ENCODE data around the gene SLC30A7. TPM values are rescaled to one million over a fixed set of nuclear protein-coding genes. Genes with fewer than 3 reads are reported as not detected.

SLC30A7 gene
- polyA plus RNA-seq, 4 donors = 14.9 to 19.9 (median 18.2) TPM

- no peak for DNase-seq (ENCODE audit: low read depth in 4 of 4, low spot score in 3 of 4)
Observed at GRCh38 chr1:100968621-100969020, 72.7 kb downstream of the SLC30A7 start.

GRCh38 chr1:100969327-100969726 is 73.4 kb downstream of the SLC30A7 start:
- DNase-seq (ENCODE audit: low read depth in 4 of 4, low spot score in 3 of 4) = no peak

GRCh38 chr1:100971021-100971420 is 75.1 kb downstream of the SLC30A7 start:
- DNase-seq (ENCODE audit: low read depth in 4 of 4, low spot score in 3 of 4) = no peak

GRCh38 chr1:100972185-100972584 is 76.3 kb downstream of the SLC30A7 start:
- DNase-seq (ENCODE audit: low read depth in 4 of 4, low spot score in 3 of 4) = no peak

- DNase-seq (ENCODE audit: low read depth in 4 of 4, low spot score in 3 of 4) = no peak
Observed at GRCh38 chr1:100976936-100977335, 81.0 kb downstream of the SLC30A7 start.

- DNase-seq (ENCODE audit: low read depth in 4 of 4, low spot score in 3 of 4) = no peak
Observed at GRCh38 chr1:100979631-100980030, 83.7 kb downstream of the SLC30A7 start.

GRCh38 chr1:100982793-100983192 is 86.9 kb downstream of the SLC30A7 start:
- no peak for DNase-seq (ENCODE audit: low read depth in 4 of 4, low spot score in 3 of 4)

- no peak for DNase-seq (ENCODE audit: low read depth in 4 of 4, low spot score in 3 of 4)
Observed at GRCh38 chr1:100988121-100988520, 92.2 kb downstream of the SLC30A7 start.

GRCh38 chr1:100989306-100990077 is 93.6 kb downstream of the SLC30A7 start:
- no peak for DNase-seq (ENCODE audit: low read depth in 4 of 4, low spot score in 3 of 4)

GRCh38 chr1:100995198-100995988 is 99.5 kb downstream of the SLC30A7 start:
- peak in 2 of 4 donors; percentile 5 to 18 for DNase-seq (ENCODE audit: low read depth in 4 of 4, low spot score in 3 of 4)

GRCh38 chr1:100998426-100998825 is 102.5 kb downstream of the SLC30A7 start:
- no peak for DNase-seq (ENCODE audit: low read depth in 4 of 4, low spot score in 3 of 4)

- no peak for DNase-seq (ENCODE audit: low read depth in 4 of 4, low spot score in 3 of 4)
Observed at GRCh38 chr1:101000131-101000873, 104.4 kb downstream of the SLC30A7 start.

GRCh38 chr1:101002551-101002950 is 106.7 kb downstream of the SLC30A7 start:
- no peak for DNase-seq (ENCODE audit: low read depth in 4 of 4, low spot score in 3 of 4)

GRCh38 chr1:101003012-101003650 is 107.2 kb downstream of the SLC30A7 start:
- no peak for DNase-seq (ENCODE audit: low read depth in 4 of 4, low spot score in 3 of 4)

- DNase-seq (ENCODE audit: low read depth in 4 of 4, low spot score in 3 of 4) = no peak
Observed at GRCh38 chr1:101004061-101004460, 108.2 kb downstream of the SLC30A7 start.

- no peak for DNase-seq (ENCODE audit: low read depth in 4 of 4, low spot score in 3 of 4)
Observed at GRCh38 chr1:101004670-101005069, 108.8 kb downstream of the SLC30A7 start.

GRCh38 chr1:101005183-101005582 is 109.3 kb downstream of the SLC30A7 start:
- DNase-seq (ENCODE audit: low read depth in 4 of 4, low spot score in 3 of 4) = no peak

- DNase-seq (ENCODE audit: low read depth in 4 of 4, low spot score in 3 of 4) = no peak
Observed at GRCh38 chr1:101005871-101006270, 110.0 kb downstream of the SLC30A7 start.

GRCh38 chr1:101006553-101006952 is 110.7 kb downstream of the SLC30A7 start:
- DNase-seq (ENCODE audit: low read depth in 4 of 4, low spot score in 3 of 4) = no peak

- DNase-seq (ENCODE audit: low read depth in 4 of 4, low spot score in 3 of 4) = no peak
Observed at GRCh38 chr1:101008229-101008834, 112.4 kb downstream of the SLC30A7 start.
